Hematopoietic multipotent progenitor cell treated with erythropoietin and hydrocortisone succinate and interleukin-3 and kit ligand, for 15 days (in vitro differentiated cells): ENCODE results near the gene ATP2B1.

Experiments
- DNase-seq: peaks from one replicate; pipeline ENCODE4 v3.0.0-alpha.2; 2015; ENCODE audit warnings: low spot score

The ATP2B1 gene

DNA sequence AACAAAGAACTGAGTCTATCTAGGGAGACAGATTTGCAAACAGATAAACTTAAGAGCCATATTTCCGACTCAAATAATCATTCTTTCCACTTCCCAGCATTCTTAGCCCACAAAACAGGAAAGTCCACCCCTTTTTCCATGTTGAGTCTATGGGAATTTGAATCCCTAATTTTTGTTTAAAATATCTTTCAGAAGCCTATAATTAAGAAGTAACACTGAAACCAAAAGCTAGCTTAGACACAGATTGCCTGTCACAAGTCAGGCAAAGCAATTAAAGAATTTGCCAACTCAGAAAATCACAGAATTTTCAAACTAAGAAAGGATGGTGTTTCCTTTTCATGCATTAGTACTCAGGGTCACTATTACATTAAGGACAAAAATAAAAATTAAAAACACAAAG, 17.0 kb downstream of the ATP2B1 start:
- DNase-seq, result no peak

DNA sequence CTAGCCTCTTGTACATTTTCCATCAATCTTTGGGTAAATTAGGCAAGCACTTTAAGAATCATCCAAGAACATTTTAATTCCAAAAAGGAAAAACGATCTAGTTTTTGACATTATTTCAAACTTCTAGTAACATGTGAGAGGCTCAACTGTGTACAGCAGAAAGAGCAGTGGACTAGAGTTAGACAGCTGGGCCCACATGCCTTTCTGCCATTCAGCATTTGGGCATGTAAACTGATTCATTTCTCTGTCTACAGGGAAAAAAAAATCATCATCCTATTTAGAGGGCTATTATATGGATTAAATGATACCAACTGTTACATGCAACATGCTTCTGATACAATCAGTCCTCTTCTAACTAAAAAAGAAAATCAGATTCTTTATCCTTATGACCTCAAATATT, 17.7 kb downstream of the ATP2B1 start:
- DNase-seq, result no peak

DNA sequence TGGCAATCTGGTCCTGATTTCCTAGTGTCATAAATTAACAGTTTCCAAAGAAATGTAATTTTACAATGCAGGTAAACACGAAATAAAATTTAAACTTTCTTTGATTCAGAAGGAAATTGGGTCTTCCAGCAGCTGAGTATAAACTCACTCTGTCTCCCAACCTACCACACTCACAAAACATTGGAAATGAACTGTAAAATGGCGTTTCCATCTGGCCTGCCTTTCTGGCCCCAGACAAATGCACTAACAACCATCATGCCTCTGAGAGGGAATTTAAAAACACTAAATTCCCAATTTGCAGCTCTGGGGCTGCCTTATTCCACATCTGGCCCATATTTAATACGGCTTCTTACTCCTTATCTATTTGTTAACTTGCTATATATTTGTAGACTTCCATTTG, 19.3 kb downstream of the ATP2B1 start:
- no peak for DNase-seq

DNA sequence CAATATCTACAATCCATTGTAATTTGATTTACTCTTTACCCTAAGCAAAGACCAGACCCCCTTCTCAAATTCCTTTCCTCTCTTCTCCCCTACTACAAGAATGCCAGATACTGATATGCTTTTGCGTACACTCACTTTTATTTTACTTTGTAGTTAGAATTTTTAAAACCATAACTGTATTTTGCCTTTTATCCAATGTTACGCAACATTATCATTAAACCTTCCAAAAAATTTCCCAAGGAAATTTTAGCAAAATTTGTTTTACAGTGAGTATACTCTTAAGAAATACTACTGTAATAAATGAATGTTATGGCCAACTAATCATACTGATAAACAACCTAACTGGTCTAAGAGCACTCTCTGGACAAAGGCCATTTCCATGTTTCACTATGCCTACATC, 22.3 kb downstream of the ATP2B1 start:
- no peak for DNase-seq

DNA sequence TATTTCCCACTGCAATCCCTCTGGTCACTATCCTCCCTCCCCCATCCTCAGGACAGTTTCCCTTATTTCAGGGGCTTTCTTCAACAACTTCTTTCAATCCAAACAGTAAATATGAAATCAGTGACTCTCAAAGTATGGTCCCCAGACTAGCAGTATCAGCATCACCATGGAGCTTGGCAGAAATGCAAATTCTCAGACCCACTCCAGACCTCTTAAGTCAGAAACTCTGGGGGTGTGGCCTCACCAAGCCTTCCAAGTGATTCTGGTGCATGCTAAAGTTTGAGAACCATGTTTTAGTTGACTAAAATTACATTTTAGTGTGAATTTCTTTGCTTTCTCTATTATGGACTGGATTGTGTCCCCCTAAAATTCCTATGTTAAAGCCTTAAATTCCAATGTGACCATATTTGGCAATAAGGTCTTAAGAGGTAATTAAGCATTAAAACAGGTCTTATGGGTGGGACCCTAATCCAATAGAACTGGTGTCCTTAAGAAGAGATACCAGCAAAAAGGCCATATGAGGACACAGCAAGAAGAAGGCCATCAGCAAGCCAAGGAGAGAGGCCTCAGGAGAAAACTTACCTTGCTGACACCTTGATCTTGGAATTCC, 23.2 kb downstream of the ATP2B1 start:
- DNase-seq, result no peak

DNA sequence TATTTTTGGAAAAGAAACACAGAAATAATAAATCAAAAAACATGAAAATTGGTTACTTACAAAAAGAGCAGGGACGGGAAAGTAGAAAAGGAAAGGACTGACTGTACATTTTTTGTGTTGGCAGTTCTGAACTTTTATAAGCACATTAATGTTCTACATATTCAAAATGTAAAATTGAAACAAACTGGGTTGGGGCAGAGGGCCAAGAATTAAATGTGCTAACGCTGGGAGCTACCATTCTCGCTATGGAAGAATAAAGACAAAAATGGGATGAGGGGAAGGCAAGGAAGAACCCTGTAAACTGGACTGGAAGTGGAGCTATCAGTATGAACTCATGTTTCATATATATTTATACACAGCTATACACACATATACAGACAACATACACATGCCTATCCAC, 24.5 kb downstream of the ATP2B1 start:
- DNase-seq, result no peak

DNA sequence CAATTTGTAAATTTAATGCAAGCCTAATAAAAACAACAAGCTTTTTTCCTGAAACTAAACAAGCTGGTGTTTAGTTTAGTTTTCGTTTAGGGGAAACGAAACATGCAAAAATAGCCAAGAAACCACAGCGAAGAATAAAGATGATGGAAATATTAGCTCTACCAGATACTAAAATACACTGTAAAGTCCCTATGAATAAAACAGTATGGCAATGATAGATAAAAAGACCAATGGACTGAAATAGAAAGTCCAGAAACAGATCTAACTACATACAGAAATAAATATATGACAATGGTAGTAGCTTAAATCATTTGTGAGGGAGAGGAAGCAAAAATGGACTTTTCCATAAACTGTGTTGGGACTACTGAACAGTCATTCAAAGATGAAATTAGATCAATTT, 26.4 kb downstream of the ATP2B1 start:
- DNase-seq, result no peak

DNA sequence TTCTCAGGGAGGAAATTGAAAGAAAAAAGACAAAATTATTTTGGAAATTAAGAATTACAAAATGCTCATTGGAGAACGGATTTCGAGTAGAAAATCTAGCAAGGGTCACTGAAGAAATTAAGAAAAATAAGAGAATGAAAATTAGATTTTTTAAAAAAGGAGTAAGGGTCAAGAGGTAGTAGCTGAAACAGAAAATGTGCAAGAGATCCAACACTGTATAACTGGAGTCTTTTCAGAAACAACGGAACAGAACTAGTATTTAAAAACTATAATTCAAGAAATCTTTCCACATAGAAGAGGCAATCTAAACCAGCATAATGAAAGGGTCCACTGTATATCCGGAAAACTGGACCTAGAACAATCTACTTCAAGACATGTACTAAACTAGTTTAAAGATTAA, 28.2 kb downstream of the ATP2B1 start:
- no peak for DNase-seq

DNA sequence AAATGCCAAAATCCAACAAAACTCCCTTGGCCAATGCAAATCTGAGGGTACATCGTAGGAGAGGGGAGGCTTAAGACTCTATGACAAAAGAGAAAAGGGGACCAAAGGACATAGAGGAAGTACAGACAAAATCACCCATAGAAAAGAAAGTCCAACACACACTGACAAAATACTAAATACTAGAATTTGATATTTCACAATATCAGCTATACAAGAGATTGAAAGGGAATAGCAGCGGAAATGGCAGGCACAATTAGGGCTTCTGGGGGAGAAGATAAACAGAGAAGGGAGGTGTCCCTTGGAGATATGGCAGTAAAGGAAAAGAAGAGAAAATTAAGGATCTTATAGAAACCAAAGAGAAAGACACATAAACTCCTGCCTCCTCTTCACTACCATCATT, 29.0 kb downstream of the ATP2B1 start:
- DNase-seq, result no peak

DNA sequence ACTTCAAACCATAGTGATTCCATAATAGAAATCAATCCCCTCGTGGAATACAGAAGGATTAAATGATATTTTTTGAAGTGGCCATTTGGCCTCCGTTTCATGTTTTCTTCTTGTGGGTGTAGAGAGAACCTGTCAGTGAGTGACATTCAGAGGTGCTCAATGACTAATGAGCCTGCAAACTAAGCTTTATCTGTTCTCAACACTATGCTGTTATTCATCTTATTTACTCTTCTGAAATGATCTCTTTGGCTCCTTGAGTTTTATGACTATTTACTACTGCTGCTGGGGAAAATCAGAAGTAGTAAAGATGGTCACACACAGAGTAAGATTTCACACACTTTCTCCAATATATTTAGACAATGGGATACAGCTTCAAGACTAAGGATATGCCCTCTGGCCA, 30.4 kb downstream of the ATP2B1 start:
- peak; percentile 36 for DNase-seq

DNA sequence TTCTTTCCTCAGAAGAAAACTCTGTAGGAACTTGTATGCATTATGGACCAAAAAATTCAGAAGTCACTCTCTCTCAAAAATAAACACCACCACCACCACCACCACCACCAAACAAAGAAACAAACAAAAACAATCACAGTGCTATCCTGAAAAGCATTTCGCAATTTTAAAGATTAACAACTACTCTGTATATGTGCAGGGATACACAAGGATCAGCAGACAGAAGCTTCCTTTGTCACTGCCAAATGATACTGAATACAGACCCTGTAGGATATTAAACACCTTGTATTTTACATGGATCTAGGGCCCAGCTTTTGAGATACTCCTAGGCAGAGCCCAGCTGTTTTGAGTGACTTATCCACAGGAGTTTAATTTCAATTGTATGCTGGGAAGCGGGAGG, 31.7 kb downstream of the ATP2B1 start:
- DNase-seq, result no peak

DNA sequence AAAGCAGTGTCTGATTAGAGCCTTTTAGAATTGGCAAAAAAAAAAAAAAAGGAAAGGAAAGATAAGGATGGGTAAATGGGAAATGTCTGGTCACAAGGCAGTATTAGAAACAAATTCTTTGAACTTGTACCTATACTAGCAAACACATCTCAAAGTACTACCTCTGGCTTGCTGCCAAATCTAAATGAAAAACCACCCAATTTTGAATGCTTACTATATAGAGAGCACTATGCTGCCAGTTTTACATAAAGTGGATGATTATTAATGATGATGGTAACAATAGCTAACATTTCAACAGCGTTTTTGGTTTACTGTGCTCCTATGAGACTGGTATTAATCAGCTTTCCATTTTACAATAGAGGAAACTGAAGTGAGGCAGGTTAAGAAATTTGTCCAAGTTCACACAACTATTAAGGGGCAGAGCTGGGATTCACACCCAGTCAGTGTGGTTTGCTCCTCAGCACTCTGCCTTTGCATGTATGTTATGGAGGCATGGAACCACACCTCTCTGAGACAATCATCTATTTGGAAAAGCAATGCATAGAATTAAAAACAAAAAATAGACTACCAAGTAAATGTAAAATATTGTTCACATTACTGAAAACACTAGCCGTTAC, 34.2 kb downstream of the ATP2B1 start:
- peak; percentile 43 for DNase-seq

DNA sequence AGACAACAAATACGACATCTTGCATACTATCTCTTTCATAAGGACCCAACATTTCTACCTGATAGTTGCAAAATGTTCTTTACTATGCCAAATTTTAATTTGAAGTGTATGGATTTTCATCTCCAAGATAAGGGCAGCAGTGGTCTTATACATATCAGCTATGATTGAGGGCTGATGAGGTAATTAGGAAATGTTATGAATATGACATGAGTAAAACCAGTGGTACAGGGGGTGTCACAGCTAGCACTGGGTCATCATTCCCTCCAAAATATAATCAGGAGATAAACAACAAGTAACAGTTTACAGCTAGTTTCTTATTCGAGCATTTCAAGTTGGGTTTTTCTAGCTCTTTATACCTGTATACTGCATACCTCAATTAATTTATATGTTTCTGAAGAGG, 35.0 kb downstream of the ATP2B1 start:
- DNase-seq, result no peak

DNA sequence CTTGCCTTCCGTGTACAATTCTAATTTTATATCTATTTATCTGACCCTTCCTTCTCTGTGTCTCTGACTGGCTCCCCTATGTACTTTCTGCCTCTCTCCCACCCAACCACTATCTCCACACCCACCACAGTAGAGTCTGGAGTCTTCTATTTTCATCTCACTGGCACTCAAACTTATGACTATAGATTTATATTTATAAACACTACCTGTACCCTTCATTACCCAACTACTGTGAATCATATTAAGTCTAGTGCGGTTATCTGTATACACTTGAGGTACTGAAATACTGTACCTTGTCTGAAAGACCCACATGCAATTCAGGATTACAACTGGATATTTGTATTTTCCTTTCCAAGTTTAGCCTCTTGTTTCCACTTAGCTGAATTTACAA, 36.1 kb downstream of the ATP2B1 start:
- no peak for DNase-seq

DNA sequence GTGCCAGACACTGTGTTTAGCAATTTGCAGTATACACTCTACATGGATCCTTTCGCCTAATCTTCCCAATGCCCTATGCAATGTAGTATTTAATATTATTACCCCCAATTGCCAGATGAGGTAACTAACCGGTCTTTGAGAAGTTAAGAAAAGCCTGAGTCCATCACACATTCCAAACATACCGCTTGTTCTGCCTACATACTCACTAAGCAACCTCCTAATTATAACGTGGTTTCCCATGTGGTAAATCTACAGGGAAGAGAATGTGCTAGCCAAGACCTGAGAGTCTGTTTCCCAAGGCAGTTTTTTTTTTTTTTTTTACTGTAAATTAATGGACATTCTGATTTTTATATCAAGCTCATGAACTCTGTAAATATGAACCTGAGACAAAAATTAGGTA, 37.2 kb downstream of the ATP2B1 start:
- no peak for DNase-seq

DNA sequence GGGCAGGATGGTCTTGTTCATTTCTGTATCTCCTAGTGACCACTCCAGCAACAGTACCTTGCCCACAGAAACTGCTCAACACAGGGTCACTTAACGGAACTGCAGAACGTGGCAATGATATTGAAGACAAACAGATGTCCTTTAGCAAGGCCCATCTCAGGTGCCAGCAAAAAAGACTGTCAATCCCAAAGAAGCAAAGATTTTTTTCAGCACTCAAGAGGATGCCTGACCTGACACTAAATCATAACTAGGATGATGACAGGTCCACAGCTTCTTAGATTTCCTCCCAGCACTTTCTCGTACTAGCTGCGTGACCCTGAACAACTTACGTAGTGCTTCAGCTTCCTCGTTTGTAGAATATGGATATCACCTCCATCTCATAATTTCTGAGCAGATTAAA, 39.4 kb downstream of the ATP2B1 start:
- no peak for DNase-seq

DNA sequence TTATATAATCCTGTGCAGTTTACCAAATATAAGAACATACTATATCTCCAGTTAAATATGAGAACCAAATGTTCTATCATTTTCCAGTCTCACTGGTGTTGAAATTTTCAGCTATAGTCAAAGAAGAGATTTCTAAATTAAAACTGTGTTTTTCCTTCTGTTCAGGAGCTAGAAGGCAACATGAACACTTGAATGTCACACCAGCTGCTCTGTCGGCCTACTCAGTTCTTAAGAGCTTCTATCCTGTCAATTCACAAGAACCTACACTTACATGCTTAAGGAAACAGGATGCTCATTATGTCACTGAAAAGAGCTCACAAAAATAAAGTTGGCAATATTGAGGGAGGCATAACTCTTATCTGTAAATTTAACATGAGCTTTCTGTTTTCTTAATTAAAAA, 43.1 kb downstream of the ATP2B1 start:
- DNase-seq, result no peak

DNA sequence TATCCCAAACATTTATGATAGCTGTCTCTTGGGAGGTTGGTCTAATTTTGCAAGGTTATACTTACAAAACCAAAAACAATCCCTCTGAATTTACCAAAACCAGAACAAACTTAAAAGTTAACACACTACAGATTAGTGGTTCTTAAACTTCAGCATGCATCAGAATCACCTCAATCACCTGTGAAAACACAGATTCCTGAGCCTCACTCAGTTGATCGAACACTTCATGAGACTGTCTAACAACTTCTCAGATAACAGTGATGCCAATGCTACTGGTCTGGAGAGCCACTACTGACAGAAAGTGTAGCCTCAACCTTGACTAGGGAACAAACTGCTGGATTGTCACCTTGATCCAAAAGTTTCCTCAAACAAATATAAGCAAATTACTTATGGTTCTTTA, 44.2 kb downstream of the ATP2B1 start:
- DNase-seq, result peak; percentile 22

DNA sequence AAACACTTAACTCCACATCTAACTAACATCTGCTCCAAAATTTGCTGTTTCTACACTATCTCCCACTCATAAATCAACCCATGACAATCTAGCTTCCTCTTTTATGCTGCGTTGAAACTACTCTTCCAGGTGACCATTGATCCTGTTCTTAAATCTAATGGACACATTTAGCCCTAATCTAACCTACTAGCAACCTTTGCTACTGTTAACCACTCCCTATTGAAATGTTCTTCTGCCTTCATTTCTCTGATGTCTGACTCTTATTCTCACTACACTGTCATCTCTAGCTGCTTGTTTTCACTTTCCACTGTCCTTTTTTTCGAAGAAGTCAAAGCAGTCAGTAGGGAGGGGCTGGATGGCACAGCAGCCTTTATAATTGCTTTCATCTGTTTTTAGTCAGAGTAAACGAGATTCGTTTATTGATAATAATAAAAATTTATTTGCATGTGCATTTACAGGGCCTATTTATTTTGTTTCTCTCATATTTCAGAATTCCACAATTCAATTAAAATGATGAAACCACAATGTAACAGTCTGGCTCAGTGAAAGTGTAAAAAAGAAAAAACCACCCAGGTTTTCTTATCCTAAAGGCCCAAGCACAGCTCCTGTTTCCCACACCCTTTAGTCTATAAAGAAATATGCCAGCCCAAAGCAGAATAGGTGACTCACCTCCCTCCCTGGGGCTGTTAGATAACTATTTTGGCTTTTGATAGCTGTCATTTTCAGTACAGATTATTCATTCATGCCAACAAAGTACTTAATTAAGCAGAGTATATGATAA, 44.9 kb downstream of the ATP2B1 start:
- DNase-seq, result peak; percentile 80

DNA sequence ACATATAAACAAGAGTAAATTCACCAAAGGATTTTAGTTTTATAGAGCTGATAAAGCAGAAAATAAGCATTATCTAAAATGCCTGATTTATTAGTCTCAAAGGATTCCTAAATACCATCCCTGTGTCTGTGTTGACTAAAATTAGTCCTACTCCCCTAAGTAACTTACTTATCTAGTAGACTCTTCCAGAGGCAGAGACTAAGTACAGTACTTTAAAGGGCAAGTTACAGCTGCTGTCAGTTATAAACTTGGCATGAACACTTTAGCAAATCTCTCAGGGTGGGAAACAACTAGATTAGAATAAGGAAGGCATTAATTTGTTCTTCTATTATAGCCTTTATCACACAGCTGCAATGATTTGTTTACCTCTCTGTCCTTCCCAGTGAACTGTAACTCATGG, 46.0 kb downstream of the ATP2B1 start:
- DNase-seq, result no peak

DNA sequence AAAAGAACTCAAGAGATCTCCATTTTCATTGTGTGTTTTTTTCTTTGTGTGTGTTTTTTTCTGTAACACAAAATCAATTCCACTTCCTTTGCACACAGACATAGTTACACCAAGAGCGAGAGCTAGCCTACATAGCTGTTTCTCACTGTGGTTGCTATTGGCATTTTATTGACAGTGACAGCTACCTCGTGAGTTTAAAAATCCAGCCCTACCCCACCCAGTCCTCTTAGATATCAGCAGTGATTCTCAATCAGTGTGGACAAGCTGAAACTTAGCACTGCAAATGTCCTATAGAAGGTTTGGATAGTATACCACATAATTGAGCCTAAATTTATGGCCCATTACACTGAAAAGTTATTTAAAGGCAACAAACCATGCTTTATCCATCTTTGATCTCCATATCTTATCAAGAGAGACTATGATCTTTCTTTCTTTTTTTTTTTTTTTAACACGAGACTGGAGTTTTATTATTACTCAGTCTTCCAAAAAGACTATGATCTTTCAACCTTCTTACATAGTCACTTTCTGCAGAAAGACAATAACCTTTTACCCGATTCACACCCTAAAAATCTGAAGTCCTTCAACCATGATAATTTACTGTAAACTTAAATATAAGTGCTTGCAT, 46.8 kb downstream of the ATP2B1 start:
- DNase-seq, result no peak

DNA sequence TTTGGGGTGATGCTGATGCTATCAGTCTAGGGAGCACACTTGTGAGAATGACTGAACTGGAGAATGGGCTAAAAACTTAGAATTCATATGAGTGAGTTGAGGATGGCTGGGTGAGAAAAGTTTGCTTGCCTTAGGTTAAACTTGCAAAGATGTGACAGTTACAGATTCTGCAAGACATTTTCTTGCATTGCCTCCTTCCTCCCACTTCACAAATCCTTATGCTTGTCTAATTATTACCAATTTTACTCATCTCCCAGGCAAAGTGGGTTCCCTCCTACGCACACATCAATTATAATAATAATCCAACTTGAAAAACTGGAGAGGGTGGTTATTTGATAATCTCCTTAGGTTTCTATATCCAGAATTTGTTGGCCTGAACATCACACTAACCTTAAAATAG, 50.9 kb downstream of the ATP2B1 start:
- no peak for DNase-seq

DNA sequence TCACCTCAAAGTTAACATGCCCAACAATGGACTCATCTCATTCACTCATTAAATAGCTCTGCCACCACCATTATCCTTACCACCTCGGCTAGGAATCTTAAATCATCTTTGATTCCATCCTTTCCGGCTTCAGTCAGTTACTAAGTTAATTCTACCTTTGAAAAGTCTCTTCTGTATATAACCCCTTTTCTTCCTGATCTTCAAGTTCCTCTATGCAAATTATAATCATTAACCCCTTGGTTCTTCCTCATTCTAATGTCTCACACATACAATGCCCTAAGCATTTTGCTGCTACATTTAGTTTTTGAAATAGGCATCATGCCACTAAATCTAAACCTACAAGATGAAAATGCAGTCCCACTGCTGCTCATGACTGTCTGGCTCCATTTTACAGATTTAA, 51.6 kb downstream of the ATP2B1 start:
- no peak for DNase-seq
